Activated T-helper 1 cell treated with anti-CD3 and anti-CD28 coated beads, Interleukin-2, amount 50 U/mL, for 16 hours (primary cell): ENCODE data around the gene AUTS2.

Experiments
- DNase-seq, 2 donors: peaks; one replicate each; pipeline ENCODE4 v3.0.0-alpha.2; 2020; ENCODE audit warnings: low read depth in 1 of 2, low spot score in 1 of 2

AUTS2 gene

DNA sequence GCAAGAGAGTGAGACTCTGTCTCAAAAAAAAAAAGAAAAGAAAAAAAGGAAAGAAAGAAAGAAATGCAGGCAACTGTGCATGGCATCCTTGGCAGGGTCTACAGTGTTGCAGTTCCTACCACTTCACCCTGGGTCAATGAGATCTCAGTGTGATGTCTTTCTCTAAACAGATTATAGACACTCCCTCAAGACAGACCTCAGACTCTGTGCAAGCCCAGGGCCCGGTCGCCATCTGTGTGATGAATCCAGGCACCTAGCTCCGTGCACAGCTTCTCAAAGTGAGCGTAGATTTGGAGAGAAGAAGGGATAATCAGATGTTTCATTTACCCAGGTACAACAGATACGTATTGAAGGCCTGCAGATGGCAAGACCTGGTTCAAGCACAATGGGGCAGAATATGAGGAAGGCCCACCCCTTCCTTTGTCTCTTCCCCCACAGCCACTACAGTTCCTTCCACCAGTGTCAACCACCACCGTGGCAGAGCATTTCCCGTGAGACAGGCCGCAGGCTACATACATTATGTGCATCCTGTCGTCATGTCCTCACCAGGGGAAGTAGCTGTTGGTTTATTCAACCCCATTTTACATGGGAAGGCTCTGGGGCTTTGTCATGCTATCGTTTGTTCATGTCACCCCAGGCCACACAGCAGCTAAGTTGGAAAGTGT lies 1062.0 kb downstream of the AUTS2 start:
- DNase-seq: no peak

DNA sequence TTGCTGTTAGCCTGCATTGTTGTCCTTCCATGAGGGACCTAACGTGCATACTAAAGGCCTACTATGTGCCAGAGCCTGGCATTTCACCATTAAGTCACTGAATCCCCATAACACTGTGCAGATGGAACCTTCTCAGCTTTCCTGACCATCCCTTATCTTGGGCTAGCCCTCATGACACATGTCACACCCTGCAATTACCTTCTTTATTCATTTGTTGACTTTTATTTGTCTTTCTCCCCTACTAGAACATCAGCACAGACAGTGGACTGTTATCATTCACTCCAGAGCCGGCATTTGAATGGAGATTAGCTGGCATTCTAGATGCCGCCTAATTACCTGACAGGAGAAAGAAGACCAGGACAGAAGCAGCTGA lies 1062.5 kb downstream of the AUTS2 start:
- DNase-seq: no peak

DNA sequence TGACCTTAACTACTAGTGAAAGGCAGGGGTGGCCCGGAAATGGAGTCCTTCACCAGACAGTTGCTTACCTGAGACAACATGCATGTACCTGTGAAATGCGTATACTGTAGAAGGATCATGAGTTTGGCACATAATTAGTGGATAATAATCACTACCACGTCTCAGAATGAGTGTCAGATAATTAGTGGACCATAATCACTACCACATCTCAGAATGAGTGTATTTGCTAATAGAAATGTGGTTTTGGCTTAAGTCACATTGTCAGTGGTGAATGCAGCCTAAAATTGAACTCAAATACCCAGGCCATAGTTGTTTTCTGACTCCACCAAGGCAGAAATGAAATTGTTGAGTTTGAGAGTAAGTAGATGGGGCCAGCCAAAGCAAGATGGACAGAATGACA lies 1065.4 kb downstream of the AUTS2 start:
- DNase-seq: no peak

DNA sequence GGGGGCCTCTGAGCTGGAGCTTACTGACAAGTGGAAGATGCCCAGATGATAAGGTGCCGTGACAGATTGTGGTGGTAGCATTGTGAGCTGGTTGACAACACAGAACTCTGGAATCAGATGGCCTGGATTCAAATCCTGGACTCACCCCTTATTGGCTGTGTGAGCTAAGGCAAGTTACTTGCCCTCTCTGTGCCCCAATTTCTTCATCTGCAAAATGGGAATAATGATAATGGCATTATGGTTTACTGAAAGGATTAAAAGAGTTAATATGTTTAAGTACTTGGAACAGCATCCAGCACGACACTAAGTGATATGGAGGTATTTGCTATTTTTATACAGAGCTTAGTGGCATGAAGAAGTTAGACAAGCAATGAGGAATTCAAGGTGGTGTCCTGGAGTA lies 1067.7 kb downstream of the AUTS2 start:
- DNase-seq: no peak

DNA sequence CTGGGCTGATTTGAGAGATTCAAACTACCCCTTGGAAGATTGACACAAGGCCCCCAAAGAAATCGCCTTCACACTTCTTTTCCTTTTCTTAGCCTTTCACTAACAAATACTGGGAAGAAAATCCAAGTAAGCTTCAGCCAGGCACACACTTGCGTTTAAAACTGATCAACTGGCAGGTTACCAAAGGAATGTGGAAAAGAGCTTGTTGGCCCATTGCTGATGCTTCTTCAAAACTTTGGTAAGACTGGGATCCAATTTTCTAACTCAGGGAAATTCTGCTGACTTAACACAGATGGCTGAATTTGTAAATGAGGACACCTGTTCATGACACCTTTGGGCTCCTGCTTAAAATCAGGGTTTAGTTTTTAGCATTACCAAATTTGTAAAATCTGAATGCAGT lies 1069.1 kb downstream of the AUTS2 start:
- no peak for DNase-seq

DNA sequence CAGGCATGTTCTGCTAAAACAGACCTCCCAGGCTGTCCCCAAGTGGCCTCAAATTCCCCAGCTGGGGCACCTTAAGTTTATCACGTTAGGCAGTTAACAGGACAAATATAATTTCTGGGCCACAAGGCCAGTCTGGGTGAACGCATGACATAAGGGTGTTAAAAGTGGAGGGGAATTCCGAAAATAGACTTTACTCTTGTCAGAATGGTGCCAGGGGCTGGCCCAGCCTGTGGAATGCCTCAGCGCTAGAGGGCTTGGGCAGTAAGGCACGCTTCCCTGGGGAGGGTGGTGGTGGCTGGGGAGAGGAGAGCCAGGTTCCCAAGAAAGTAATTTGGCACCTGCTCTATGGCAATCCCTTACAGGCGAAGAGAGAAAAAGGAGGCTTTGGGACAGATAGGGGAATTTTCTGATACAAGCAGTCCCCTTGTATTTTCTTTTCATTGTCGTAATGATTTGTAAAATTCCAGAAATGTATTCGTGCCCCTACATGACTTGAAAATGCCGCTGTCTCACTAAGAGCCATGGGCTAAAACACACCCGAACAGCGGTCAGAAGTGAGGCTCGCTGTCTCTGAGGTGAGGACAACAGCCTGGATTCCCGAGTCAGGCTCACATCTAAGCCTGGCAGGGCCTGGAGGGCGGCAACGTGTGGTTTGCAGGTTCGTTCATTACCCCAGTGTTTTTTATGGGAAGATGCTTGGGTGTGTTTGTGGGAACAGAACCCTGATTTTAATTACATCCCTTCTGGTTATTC lies 1070.5 kb downstream of the AUTS2 start:
- no peak for DNase-seq

DNA sequence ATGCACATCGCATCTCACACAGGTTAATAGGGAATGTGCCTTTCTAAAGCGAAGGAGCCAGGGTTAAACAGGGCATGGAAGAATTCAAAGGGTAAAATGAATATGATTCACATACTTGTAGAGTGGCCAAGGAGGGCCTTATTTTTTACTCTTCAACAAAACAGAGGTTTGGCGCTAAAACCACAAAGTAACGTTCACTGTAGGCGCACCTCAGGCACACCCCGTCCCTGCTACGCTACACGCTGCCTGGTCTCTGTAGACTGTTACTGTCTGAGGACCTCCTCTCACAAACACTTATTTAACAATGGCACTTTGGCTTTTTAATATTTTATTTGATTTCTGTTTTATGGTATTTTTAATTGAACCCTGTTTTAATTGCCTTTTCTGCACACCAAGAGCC lies 1071.6 kb downstream of the AUTS2 start:
- DNase-seq: no peak

DNA sequence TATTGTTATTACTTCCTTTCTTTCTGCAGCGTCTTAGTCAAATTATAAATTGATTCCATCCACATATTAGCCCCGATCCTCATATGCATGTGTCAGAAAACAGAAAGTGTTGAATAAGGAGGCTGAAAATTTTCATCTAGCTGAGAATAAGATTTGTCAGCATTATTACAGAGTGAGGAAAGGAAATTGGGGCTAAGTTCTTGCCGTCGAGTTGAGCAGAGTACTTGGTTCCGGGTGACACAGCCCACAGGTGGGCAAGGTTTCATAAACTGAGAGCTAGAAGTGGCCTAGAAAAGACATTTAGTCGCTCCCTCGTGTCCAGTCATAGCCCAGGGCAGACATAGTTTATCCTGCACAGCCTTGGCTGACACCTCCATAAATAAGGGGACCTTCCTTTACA lies 1072.0 kb downstream of the AUTS2 start:
- no peak for DNase-seq

DNA sequence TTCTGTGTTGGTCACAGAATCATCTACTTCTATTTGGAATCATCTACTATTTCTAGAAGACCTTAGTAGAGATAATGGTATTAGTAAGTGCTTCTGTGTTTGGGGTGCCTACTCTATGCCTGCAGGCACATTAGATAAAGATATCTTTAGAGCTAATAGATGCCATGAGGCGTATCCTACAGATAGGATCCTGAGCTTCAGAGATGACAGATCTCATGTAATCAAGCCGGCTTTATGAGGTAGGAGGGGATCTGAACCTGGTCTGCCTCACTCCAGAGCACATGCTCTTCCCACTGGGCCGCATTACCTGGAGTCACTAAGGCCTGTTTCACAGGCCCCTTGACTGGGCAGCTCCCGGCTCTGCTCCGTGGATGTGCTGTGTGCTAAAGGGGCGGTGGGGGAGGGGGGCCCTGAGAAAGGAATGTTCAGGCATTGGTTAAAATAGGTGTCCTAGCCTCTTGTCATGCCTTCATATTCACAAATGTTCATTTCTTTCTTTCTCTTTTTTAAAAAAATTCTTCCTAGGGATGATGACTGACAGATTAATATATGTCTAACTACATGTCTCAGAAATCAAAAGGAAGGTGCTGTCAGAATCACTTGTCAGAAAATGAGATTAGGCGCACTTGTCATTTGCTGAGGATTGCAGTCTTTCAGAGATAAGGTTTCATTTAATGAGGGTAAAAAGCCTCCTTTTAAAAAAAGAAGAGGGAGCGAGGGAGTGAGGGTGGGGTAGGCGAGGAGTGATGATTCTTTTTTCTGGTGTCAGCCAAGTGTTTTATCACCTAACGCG lies 1075.7 kb downstream of the AUTS2 start:
- DNase-seq: no peak

DNA sequence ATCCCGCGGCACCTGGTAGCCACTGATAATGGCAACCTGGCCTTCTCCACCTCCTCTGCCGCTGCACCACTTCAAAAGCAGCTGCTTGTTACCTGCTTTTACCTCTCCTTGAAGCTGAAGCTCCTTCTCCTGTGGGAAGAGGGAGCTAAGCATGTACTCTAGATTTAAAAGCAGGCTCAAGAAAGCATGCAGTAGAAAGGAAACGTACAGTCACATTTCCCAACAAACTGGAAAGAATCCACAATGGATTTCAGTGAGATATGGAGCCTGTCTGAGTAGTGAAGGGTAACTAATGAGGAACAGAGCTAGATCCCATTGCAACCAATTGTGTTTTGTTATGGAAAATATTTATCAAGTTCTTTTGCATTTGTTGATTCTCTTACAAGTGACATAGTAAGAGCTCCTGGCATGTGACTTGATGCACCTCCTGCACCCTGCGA lies 1076.3 kb downstream of the AUTS2 start:
- no peak for DNase-seq

DNA sequence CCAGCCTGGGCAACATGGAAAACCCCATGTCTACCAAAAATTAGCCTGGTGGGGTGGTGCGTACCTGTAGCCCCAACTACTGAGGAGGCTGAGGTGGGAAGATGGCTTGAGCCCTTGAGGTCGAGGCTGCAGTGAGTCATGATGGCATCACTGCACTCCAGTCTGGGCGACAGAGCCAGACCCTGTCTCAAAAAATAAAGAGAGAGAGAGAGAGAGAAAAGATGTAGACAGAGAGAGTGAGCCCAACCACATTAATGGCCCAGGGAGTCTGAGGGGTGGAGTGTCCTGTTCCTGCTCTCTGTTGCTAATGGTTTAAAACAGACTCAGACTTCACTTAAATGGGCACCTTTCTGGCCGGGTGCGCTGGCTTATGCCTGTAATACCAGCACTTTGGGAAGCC lies 1078.0 kb downstream of the AUTS2 start:
- no peak for DNase-seq

DNA sequence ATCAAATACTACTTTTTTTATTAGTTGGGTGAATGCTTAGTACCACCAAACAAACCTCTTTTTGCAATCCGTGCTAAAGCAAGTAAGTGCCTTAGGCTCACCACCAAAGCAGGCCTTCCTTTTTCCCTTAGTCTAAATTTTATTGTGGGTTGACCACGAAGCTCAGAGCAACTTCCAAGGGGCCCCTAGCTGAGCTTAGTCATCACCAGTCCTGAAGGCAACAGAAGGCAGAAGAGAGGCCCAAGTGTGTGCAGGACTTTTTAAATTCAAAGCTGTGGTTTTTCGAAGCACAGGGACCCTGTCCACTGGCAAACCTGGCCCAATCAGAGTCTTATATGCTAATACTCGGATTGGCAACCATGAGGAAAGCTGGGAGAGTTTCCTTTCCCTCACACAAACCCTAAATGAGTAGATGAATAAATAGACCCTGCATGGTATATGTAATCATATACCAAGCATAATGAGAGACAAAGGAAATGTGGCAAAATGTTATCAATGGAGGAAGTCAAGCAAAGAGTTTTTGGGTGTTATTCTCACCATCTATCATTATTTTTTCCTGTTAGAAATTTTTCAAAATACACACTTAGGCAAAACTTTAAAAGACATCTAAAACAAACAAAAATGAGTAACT lies 1080.5 kb downstream of the AUTS2 start:
- DNase-seq: no peak

DNA sequence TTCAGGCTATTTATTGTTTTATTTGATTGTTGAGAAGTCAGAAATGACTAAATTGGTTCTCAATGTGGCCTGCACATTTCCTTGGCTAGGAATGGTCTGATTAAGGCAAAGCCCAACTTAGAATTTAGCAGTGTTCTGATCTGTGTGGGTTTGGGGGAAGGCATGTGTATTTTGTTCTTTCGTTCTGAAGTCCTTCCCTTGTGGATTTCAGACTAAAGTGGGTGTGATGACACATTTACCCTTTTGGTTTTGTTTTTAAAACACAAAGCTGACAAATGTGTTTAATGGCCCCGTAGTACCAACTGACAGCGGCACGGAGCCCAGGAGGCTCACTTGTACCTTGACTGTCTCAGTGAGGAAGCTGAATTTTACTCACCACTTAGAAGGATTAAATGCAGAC lies 1081.4 kb downstream of the AUTS2 start:
- DNase-seq: no peak

DNA sequence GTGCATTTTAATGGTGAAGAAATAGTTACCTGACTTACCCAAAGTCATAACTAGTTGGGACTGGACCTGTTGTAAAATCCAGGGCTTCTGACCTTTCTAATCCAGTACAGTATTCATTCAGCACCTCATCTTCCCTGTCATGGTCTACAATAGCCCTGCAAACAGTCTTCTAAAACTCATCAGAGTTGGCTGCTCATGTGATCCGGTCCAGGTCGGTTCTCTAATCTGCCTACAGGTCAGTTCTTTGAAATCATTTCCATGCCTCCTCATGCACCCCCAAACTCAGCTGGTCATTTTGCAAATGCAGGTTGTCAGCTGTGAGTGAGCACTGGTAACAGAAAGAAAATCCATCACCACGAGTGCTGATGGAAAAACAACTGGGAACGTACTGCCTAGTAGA lies 1082.0 kb downstream of the AUTS2 start:
- no peak for DNase-seq

DNA sequence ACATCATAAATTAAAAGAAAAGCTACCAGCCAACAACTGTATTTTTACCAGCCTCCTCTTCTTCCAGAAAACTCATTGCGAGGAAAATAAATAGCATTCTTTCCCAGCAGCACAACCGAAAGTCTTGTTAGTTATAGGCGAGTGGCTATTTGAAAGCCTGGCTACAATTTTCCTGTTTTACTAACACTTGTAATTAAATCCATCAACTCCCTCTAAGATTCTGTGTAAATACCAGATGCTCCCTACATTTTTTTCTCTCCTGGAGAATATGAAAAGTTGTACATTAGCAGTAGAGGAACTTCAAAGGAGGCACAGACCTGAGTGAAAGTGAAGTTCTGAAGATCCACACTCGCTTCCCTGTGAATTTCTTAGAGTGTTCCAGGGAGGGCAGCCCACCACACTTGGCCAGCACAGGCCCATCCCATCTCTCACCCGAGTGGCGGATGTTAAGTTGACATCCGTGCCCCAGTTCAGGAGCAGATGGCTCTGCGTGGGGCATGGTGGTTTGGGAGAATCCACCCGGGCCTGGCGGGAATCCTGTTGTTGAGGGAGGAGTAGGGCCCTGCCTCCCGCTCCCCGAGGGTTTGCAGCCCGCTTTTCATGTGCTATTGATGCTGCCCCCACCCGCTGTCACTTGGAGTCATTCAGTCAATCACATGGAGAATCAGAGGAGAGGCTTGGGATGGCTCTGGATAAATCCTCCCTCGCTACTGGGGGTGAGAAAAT lies 1082.6 kb downstream of the AUTS2 start:
- DNase-seq: no peak

DNA sequence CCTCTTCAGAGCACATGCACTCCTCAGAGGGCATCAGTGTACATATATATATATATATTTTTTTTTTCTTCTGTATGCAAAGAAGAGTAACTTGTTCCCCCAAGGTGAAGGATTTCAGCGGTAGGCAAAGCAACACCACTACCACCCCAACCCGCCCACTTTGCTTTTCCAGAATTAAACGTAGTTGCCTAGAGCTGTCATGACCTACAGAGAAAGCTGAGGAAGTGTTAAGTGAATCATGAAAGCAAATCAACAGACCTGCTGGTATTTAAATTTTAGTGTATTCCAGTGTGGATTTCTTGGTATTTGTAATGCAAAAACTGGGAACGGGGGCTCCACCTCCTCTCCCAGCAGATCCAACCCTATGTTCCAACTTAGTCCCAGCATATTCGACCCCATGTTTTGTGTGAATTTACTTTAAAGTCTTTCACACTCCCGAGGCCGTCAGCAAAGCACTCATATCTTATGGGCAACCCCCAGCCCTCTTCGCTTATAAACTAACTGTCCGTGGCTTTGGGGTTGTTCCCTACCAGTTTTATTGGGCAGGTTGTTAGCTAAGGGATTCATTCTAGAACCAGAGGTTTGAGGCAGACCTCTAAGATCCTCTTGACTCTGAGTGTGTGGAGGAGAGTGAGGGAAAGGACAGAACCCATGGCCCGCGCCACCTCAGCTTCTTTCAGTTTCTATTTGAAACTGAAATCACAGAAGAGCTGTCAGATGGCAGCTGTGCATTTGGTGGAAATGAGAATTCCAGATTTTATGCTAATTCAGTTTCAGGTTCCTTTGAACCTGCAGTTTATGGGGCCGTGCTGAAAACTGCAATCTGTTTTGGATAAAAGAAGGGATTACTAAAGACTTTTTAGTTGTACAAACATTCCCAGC lies 1083.4 kb downstream of the AUTS2 start:
- no peak for DNase-seq

DNA sequence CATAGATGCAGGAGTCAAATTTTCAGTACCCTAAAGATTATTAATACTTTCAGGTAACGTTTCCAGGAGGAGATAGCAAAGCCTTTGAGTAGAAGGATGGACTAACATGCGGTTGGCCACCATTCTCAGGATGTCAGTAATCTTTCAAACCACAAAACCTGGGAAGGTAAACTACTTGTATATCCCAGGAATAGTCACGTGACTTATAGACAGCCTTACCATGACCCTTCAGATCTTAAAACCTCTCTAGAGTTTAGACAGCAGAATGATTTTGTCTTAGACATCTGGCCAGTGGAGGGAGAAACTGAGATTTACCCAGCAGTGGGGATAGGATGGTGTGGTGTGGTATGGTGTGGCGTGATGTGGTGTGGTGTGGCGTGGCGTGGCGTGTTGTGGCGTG lies 1085.9 kb downstream of the AUTS2 start:
- DNase-seq: no peak

DNA sequence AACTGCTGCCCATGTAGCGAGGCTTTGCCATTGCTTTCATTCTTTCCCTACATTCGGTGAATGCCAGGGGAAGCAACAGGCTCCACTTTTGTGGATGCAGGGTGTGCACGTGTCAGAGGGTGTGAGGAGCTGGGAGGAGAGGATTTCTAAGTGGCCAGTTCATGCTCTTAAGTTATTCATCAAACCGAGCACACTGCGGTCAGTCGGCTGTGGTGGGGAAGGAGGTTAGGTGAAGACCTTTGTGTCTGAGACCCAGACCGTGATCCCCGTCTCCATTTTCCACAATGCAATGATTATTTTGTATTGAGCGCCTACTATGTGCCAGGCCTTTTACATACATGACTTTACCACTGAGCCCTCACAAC lies 1095.0 kb downstream of the AUTS2 start:
- DNase-seq: no peak

DNA sequence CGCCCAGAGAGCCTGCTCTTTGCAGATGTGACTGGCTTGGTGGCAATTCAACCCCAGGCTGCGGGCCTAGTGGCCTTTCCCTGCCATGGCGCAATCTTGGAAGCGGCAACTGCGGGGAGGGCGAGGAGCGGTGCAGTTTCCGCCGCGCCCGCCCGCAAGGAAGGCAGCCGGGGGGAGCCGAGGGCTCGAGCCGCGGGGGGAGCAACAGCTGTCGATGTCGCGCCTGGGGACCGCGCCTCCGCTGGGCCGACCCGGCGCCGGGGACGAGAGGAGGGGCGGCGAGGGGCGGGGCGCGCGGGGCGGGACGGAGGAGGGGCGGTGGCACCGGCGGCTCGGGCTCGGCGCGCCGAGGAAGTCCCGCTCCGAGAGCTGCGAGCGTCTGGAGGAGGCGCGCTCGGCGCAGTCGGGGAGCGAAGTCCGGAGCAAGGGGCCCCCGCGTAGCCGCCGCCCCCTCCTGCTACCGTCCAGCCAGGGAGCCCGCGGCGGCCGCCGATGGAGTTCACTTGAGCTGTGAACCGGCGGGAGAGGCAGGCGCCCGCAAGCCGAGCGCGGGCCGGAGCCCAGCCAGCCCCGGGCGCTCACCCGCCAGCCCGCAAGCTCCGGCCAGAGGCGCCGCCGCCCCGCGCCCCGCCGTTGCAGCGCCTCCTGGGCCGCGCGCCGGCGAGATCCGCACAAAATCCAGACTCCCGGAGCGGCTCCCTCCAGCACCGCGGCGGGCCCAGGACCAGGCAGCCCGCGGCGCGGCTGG lies 1095.6 kb downstream of the AUTS2 start:
- peak; percentile 10 to 40 for DNase-seq
